Upper lobe of left lung (tissue), 4 donors: ENCODE data around the gene HARBI1.

Experiments used
- CTCF ChIP-seq, 6 experiments: fragments of 450-650 bp in 4 of 6; fragments of 200-600 bp in 2 of 6; sonication (generic) in 2 of 6; IDR thresholded peaks; one replicate each; pipeline ENCODE4 v1.5.1; 2016 to 2019; ENCODE audit warnings: antibody characterized with exemption in 6 of 6
- EP300 ChIP-seq, 4 donors: sonication (generic); formaldehyde crosslinking; IDR thresholded peaks; one replicate each; pipeline ENCODE4 v1.5.1; 2017; ENCODE audit warnings: antibody characterized with exemption in 4 of 4, control low read depth in 2 of 4
- POLR2A ChIP-seq, 4 donors: fragments of 450-650 bp; IDR thresholded peaks; one replicate each; pipeline ENCODE4 v1.5.1; 2016 to 2017; ENCODE audit warnings: antibody characterized with exemption in 4 of 4, mild to moderate bottlenecking in 2 of 4

DNA sequence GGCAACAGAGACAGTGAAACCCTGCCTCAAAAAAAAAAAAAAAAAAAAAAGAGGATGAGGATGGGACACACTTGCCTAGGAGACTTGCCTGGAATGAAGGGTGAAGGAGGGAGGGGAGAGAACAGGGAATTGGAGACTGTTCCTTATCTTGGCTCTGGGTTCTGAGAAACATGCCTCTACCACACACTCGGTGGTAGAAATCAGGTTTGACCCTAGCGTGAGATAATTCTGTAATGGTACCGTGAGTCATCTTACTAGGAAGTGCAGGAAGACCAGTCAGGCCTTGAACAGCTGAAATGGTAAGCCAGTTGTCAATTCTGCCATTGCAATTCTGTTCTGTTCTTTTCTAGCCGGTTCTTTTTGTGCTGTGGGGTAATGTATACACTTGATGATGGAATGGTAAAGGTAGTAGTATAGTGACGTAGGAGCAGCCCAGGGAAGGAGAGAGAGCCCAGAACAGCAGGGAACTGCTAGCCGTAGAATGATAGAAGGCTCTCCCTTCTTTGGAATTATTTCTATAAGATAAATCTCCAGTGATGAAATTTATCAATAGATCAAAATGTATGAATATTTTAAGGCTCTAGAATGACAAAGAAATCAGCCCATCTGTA is 19.3 kb downstream of the HARBI1 start:
- no peak for TF ChIP-seq CTCF (IDR thresholded peaks at IDR 0.05)
- TF ChIP-seq POLR2A (IDR thresholded peaks at IDR 0.05) = no peak
- no peak for TF ChIP-seq EP300 (IDR thresholded peaks at IDR 0.05)
